ENCODE data around the gene DNMT3A. TPM values are rescaled to one million over a fixed set of nuclear protein-coding genes. Genes with fewer than 3 reads are reported as not detected.

The DNMT3A gene
- total RNA-seq, 2 donors from 2014 or later = 55.2 to 64.6 TPM

DNA sequence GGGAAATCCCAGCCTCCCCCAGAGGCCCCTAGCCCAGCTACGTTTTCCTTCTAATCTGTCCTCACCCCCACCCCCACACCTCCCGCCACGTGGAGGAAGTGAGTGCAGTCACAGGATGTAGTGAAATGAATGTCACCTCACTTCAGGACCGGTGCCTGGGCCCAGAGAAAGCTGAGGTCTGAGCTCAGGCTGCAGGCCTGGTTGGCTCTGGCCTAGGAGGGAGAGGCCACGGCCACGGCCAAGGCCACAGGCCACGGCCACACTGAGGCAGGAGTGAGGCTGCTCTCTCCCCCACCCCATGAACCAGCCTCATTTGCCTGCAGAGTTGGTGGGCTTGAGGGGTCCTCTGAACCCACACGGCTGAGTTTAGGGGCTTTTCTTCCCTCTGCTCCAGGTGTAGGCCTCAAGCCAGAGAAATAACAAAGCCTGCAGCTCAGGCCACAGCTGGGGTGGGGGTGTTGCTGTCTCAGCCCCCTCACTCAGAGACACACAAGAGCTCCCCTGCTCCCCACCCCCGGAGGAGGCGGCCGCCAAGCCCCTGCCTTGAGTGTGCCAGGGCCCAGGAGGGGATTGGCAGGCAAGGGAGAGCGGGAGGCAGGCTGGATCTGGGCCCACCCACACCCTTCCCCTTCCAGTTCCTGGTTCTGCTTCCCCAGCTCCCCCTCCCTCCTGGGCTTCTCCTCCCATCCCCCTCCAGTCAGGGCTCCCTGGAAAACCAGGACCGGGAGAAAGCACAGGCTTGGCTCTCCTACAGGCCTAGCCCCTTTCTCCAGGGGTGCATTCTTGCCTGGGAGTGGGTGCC, 27.0 kb downstream of the DNMT3A start:
- Mint-ChIP-seq H3K27ac (peak overlapping the region; percentile 89), H3K36me3 (ENCODE audit: low read depth) (peaks cover 42% of the 10 kb centered on the region)

DNA sequence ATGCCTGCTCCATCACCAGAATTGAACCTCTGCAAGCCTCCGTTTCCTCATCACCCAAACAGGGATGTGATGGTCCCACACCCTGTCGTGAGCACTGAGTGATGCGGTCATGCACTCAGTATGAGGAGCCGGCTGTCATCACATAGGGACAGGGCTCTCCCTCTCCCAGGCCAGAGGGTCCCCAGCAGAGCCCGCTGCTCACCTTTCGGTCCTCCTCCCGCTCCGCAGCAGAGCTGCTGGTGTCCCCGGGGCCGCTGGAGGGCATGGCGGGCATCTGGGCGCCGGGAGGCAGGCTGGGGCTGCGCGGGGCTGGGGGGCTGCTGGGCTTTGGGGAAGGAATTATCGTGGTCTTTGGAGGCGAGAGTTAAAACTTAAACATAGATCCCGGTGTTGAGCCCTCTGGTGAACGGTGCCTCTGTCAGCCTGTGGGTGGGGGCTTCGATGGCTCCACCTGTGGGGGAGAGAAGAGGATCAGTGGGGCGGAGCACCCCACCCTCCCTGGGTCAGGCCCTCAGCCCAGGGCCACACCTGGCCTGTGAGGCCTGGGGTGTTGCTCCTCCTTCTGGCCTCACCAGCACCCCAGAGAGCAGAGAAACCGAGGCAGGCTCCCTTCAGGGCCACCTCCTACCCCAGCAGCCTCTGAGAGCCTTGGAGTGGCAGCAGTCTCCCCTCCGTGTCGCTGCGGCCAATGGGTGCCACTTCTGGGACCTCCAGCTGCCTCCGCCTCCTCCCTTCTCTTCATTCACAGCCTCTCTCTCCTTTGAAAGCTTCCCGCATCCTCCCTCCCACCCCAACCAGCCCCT, 27.8 kb downstream of the DNMT3A start:
- Mint-ChIP-seq H3K4me1 (peaks cover 29% of the 10 kb centered on the region), H3K27ac (peak overlapping the region; percentile 89), H3K27me3 (no peaks in the 10 kb centered on the region), H3K4me3 (peak overlapping the region; percentile 85), H3K36me3 (ENCODE audit: low read depth) (peaks cover 50% of the 10 kb centered on the region), H3K9me3 (no peaks in the 10 kb centered on the region)
- ATAC-seq (replicated peaks) = peak; percentile 64

More for the DNA sequence above, 27.0 kb downstream of the DNMT3A start:
- ATAC-seq (replicated peaks) = peak; percentile 93
- H3K9me3 Mint-ChIP-seq = no peaks in the 10 kb centered on the region
- peaks cover 23% of the 10 kb centered on the region for H3K4me1 Mint-ChIP-seq
- H3K4me3 Mint-ChIP-seq = peak overlapping the region; percentile 85
- H3K27me3 Mint-ChIP-seq = no peaks in the 10 kb centered on the region

DNA sequence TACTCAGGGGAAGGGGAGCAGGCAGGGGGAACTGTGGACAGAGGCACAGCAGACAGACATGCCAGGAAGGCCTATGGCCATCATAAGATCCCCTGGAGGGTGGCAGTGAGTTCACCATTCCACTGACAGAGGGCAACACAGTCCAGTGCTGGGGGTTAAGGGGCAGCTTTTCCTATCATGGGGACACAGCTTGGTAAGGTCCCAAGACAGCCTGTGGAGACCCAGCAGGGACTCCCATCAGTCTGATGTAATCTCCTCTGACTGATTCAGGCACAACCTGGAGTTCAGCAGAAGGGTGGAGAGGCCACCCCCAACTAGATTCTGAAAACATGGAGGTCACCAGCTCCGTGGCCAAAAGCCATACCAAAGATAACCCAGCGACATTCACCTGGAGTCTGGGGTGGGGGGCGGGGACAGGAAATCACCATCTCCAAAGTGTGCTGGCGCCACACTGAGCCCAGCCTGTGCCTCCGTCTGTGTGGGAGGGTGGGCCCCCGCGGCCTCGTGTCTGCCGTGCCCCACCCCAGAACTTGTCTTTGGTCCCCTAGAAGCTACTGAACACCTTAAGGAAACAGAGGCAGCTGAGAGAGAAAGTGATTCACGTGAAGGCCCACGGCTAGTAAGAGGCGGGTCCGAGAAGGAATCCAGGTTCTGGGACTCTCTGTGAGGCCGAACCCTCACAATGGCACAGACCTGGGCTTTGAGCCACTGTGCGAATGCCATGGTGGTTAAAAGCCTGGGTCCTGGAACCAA, 28.6 kb downstream of the DNMT3A start:
- H3K27ac Mint-ChIP-seq = peak overlapping the region; percentile 89
- no peaks in the 10 kb centered on the region for H3K27me3 Mint-ChIP-seq
- ATAC-seq (replicated peaks) = peak; percentile 5
- H3K4me3 Mint-ChIP-seq = peak overlapping the region; percentile 85
- peaks cover 35% of the 10 kb centered on the region for H3K4me1 Mint-ChIP-seq
- H3K9me3 Mint-ChIP-seq = no peaks in the 10 kb centered on the region
- H3K36me3 Mint-ChIP-seq (ENCODE audit: low read depth) = peaks cover 58% of the 10 kb centered on the region

DNA sequence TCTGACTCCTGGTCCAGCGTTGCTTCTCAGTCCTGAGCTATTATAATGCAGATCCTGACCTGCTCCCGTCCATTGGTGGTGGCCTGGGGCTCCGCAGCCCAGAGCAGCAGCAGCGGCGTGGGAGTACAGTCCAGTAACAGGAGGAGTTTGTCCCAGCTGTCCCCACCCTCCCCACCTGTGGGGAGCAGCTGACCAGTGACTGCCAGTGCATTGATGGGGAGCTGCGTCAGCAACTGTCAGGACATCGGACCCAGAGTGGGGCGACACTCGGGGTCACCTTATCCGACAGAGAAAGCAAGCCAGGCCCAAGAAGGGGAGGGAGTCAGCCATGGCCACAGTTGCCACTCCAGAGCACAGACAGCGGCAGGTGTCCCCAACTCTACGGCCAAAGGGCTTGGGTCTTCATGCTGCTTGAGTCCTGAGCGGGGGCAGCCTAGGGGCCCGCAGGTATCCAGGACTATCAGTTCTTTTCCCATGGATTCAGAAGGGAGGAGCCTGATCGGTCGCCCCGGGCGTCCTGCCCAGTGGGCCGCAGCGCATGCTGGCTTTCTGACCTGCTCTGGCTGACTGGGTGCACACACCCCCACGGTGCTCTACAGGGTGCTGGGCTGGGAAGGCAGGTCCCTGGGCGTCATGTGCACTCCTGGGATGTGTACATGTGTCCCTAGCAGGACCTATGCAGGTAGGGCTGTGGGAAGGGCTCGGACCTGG, 29.7 kb downstream of the DNMT3A start:
- H3K27me3 Mint-ChIP-seq = no peaks in the 10 kb centered on the region
- ATAC-seq (replicated peaks) = no peak
- peaks cover 69% of the 10 kb centered on the region for H3K36me3 Mint-ChIP-seq (ENCODE audit: low read depth)

DNA sequence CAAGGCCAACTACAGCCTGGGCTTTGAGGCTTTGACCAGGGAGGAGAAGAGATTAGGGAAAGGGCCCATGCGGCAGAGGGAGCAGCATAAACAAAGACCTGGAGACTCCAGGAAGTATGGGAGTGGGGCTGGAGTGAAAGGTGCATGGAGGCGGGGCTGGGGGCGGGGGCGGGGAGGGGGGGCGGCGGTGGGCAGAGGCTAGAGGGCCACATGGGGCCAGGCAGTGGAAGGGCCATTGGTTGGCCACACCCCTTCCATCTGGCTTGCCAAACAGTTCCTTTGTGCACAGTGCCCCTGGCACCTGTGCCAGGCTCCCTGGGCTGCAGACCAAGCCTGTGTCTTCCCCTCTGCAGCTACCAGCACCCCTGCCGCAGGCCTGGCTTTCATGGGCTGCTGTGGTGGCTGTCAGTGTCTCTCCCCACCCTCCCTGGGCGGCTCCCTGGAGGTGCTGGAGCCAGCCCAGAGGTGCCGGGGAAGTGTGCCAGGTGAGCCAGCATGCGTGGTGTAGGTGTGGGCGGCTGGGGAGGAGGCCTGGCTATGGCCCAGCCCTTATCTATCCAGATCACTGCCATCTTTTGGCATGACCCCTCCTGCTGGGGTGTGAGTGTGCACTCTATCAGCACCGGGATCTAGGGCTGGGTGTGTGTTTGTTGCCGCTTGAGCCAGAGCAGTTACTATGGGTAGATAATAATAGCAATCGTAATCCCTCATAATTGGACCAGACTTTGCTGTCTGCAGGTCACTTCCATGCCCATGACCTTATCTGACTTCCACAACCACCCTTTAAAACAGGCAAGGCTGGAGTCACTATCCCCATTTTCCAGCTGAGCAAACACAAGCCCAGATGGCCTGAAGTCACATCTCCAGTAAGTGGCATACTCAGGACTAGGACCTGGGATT, 30.5 kb downstream of the DNMT3A start:
- Mint-ChIP-seq H3K4me3 (peak overlapping the region; percentile 85), H3K36me3 (ENCODE audit: low read depth) (peaks cover 77% of the 10 kb centered on the region), H3K27ac (peak overlapping the region; percentile 81), H3K4me1 (peaks cover 39% of the 10 kb centered on the region), H3K27me3 (no peaks in the 10 kb centered on the region), H3K9me3 (no peaks in the 10 kb centered on the region)
- ATAC-seq (replicated peaks) = no peak

More for the DNA sequence above, 29.7 kb downstream of the DNMT3A start:
- H3K9me3 Mint-ChIP-seq = no peaks in the 10 kb centered on the region
- H3K27ac Mint-ChIP-seq = no peak overlapping the region
- peak overlapping the region; percentile 85 for H3K4me3 Mint-ChIP-seq
- peaks cover 39% of the 10 kb centered on the region for H3K4me1 Mint-ChIP-seq

DNA sequence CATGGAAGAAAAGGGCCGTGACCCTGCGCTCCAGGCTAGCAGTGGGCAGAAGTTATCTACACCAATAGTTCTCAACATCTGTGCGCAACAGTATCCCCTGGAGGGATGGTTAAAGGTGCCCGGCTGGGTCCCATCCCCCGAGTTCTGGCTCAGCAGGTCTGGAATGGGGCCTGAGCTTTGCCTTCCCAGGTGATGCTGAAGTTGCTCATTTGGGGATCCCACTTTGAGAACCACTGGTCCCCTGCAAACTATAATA, 31.1 kb downstream of the DNMT3A start:
- Mint-ChIP-seq H3K27ac (peak overlapping the region; percentile 81), H3K4me1 (peaks cover 40% of the 10 kb centered on the region), H3K4me3 (peak overlapping the region; percentile 31), H3K9me3 (no peaks in the 10 kb centered on the region), H3K27me3 (no peaks in the 10 kb centered on the region), H3K36me3 (ENCODE audit: low read depth) (peaks cover 83% of the 10 kb centered on the region)
- no peak for ATAC-seq (replicated peaks)

DNA sequence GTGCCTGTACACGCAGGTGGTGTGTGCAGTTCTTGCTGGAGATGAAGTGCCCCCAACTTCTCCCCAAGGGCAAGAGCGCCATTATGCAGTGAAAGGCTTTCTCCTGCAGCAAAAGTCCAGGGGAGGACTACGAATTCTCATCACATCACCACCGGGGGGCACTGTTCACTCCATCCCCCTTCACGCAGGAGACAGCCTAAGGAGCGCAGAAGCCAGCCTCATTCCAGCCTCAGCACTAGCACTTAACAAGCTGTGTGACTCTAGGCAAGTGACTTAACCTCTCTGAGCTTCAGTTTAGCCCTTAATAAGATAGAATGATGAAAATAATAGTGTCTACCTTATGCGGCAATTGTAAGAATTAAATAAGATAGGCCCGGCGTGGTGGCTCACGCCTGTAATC, 32.3 kb downstream of the DNMT3A start:
- ATAC-seq (replicated peaks) = no peak
- Mint-ChIP-seq H3K27me3 (no peaks in the 10 kb centered on the region), H3K36me3 (ENCODE audit: low read depth) (peaks cover 95% of the 10 kb centered on the region), H3K4me1 (peaks cover 49% of the 10 kb centered on the region), H3K4me3 (no peak overlapping the region), H3K27ac (peak overlapping the region; percentile 10), H3K9me3 (no peaks in the 10 kb centered on the region)

DNA sequence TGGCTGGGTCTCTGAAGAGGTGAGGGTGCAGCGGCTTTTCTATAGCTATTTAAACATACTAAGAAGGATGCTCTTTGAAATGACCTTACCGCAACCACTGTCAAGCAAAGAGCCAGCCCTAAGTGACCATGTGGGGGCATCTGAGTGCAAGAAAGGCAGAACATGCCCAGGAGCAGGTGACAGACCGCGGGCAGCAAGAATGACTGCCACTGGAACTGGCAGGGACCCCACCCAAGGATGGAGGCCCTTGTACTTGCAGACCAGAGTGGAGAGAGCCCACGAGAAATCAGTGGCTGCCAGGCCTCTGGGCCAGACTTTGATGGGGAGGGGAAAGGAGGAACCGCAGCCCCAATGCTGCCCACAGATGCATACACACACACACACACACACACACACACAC, 33.1 kb downstream of the DNMT3A start:
- Mint-ChIP-seq H3K4me3 (no peak overlapping the region), H3K36me3 (ENCODE audit: low read depth) (peaks cover 95% of the 10 kb centered on the region), H3K9me3 (no peaks in the 10 kb centered on the region), H3K27ac (no peak overlapping the region), H3K4me1 (peaks cover 51% of the 10 kb centered on the region), H3K27me3 (no peaks in the 10 kb centered on the region)
- no peak for ATAC-seq (replicated peaks)

DNA sequence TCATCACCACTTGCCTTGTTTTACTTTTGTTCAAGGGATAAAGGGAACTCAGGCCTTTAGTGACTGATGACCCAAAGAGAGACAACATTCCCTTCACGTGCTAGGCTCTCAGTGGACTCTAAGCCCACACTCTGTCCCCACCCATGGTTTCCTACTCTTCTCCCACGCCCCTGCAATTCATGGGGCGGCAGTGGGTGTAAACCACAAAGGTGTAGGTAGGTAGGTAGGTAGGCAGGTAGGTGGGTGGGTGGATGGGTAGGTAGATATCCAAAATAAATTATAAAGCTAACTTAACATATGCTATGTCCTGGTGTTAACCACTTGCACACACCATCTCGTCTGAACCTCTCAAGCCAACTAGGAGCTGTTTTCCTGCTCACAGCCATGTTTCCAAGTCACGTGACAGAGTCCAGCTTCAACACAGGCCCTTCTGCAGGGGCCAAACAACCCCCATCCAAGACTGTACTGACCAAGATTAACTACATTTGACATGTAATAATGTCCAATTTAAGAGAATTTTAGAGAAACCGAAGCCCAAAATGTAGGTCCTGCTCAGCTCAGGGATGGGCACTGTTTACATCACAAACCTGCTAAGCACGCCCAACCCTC, 33.7 kb downstream of the DNMT3A start:
- Mint-ChIP-seq H3K4me1 (peaks cover 51% of the 10 kb centered on the region), H3K27me3 (no peaks in the 10 kb centered on the region), H3K36me3 (ENCODE audit: low read depth) (peaks cover 95% of the 10 kb centered on the region), H3K9me3 (no peaks in the 10 kb centered on the region), H3K4me3 (no peak overlapping the region), H3K27ac (no peak overlapping the region)
- ATAC-seq (replicated peaks) = no peak

DNA sequence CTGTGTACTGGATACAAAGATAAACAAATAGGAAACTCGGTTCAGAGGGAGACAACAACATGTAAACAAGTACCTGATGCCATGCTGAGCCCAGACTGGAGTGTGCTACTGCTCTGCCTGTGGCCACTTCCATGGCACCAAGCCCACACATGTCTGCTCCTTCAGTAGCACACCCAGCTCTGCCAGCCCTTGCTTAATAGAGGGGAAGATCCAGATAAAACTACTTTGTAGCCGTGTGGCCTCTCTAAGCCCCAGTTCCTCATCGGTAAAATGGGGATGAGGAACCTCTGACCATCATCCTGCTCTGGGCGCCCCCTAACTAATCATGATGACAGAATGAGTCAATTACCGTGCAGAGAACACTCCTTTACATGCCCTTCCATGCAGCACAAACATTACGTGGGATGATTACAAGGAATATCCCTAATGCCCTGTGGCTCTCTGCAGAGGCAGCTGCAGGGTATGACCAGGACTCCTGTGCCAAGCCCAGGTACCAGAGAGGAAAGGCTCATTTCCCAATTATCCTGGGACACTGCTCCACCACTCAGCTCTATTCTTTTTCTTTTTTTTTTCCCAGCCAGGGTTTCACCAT, 34.9 kb downstream of the DNMT3A start:
- no peak for ATAC-seq (replicated peaks)

DNA sequence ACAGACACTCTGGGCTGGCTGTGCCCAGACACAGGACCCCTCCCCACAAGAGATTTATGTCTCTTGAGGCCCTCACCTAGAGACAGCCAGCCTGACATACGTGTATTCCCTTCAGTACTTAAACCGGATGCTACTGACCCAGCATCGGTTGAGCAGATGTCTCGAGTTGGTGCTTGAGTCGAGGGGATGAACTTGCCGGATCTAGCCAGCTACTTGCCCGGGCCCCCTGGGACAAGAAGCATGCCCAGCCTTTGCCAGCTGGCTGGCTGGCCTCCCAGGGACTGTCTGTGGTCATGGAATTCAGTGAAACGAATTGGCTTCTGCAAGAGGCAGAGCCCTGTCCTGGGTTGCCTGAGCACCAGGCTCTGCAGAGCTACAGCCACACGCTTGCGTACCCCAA, 36.0 kb downstream of the DNMT3A start:
- Mint-ChIP-seq H3K4me3 (peak overlapping the region; percentile 15), H3K27me3 (no peaks in the 10 kb centered on the region), H3K9me3 (no peaks in the 10 kb centered on the region), H3K27ac (peak overlapping the region; percentile 10), H3K4me1 (peaks cover 59% of the 10 kb centered on the region), H3K36me3 (ENCODE audit: low read depth) (peaks cover 99% of the 10 kb centered on the region)
- ATAC-seq (replicated peaks) = no peak

More for the DNA sequence above, 34.9 kb downstream of the DNMT3A start:
- Mint-ChIP-seq H3K4me1 (peaks cover 58% of the 10 kb centered on the region), H3K9me3 (no peaks in the 10 kb centered on the region), H3K27me3 (no peaks in the 10 kb centered on the region), H3K36me3 (ENCODE audit: low read depth) (peaks cover 95% of the 10 kb centered on the region), H3K4me3 (peak overlapping the region; percentile 15), H3K27ac (peak overlapping the region; percentile 41)

DNA sequence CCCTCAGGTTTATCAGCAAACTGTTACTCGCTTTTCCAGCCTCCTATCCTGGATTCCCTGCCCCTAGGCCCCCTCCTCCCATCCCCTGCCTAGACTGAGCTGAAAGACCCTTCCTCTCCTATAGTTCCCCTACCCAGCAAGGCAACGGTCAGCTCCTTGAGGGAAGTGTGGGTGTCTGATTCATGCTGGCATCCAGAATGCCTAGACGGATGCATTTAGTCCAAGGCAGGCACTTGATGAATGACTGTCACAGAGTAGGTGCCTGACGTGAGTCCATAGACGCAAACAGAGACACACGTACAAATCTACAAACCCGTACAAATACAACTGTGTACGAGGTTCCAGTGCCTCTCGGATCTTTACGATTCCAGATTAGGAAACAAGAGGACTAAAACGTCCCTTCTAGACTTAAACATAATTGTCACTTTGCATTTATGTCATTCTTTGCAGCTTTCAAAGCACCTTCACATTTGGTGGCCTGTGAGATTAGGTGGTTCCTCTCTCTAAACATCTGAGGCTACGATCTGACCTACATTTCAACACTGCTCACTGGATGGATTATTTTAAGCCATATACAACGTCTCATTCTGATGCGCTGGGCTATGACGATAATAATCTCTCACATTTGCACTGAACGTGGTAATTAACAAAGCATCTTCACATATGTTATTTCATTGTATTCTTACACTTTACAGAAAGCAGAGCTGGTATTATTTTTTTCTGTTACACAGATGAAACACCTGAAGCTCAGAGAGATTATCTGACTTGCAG, 36.7 kb downstream of the DNMT3A start:
- Mint-ChIP-seq H3K4me3 (peak overlapping the region; percentile 15), H3K36me3 (ENCODE audit: low read depth) (peaks cover 98% of the 10 kb centered on the region), H3K4me1 (peaks cover 54% of the 10 kb centered on the region), H3K27me3 (no peaks in the 10 kb centered on the region), H3K9me3 (no peaks in the 10 kb centered on the region), H3K27ac (peak overlapping the region; percentile 10)
- no peak for ATAC-seq (replicated peaks)
